A549 (cell line): ENCODE measurements around the gene CARNS1. TPM values are rescaled to one million over a fixed set of nuclear protein-coding genes. Genes with fewer than 3 reads are reported as not detected.

Source experiments
- ATAC-seq, 2 experiments: fragments of 200-7000 bp in 1 of 2; fragments of >200 bp in 1 of 2; cut with Nextera tagmentation in 1 of 2; cut with Tn5 transposase in 1 of 2; 3 replicates each; pipeline versions ENCODE4 v1.8.0 to v1.9.1; 2018 to 2020; ENCODE audit warnings: mild to moderate bottlenecking in 1 of 2, moderate library complexity in 1 of 2
- CTCF ChIA-PET: fragments of 300-600 bp; sonication (Branson Sonifier 250); formaldehyde crosslinking; extraction: SDS; loops from one replicate; lab custom pipeline; 2021; ENCODE audit warnings: antibody characterized with exemption, inconsistent platforms; lab: Yijun Ruan, JAX
- POLR2A ChIA-PET: fragments of 350-600 bp; formaldehyde crosslinking; extraction: SDS; loops from one replicate; lab custom pipeline; 2021; ENCODE audit warnings: antibody characterized with exemption, inconsistent platforms; lab: Yijun Ruan, JAX
- DNase-seq, 2 experiments: peaks; one replicate each; pipeline versions ENCODE4 v3.0.0 to v3.0.0-alpha.2; 2011 to 2016; ENCODE audit warnings: low read depth in 1 of 2, low spot score in 1 of 2
- FAIRE-seq: peaks from 2 replicates; lab custom pipeline; 2011; peaks lifted over from hg19 to GRCh38; lab: Jason Lieb, UNC
- H3K27ac ChIP-seq, 2 experiments: fragments of >200 bp; sonication (Bioruptor Twin); formaldehyde crosslinking; 3 replicates each; pipeline ENCODE4 v1.5.1; 2016 to 2017
- H3K4me1 ChIP-seq: fragments of >200 bp; sonication (Bioruptor Twin); formaldehyde crosslinking; 3 replicates; pipeline ENCODE4 v1.6.1; 2016
- H3K4me2 ChIP-seq: fragments of >200 bp; sonication (Bioruptor Twin); formaldehyde crosslinking; 3 replicates; pipeline ENCODE4 v1.6.1; 2016
- H3K4me3 ChIP-seq: fragments of >200 bp; sonication (Bioruptor Twin); formaldehyde crosslinking; 3 replicates; pipeline ENCODE4 v1.5.1; 2016
- H3K9me3 ChIP-seq: fragments of >200 bp; sonication (Bioruptor Twin); formaldehyde crosslinking; 3 replicates; pipeline ENCODE4 v1.6.1; 2016
- BHLHE40 ChIP-seq: IDR thresholded peaks from 2 replicates; pipeline ENCODE4 v1.6.1; 2012; ENCODE audit warnings: low read depth, low read length, inconsistent platforms
- CEBPB ChIP-seq, 2 experiments: fragments of >200 bp in 1 of 2; sonication (Bioruptor Twin) in 1 of 2; formaldehyde crosslinking in 1 of 2; IDR thresholded peaks; 2 replicates each; pipeline ENCODE4 v1.6.1; 2012 to 2016
- CHD2 ChIP-seq: fragments of 150-350 bp; IDR thresholded peaks from 2 replicates; pipeline ENCODE4 v1.6.1; 2014; ENCODE audit warnings: low read length; ENCODE audit not compliant: partially characterized antibody
- EHMT2 ChIP-seq: fragments of 200-600 bp; sonication (generic); IDR thresholded peaks from 2 replicates; pipeline ENCODE4 v1.6.1; 2016; ENCODE audit warnings: antibody characterized with exemption, low read depth, mild to moderate bottlenecking, moderate library complexity
- ELK1 ChIP-seq: fragments of 150-350 bp; IDR thresholded peaks from 2 replicates; pipeline ENCODE4 v1.6.1; 2014; ENCODE audit warnings: low read depth, mild to moderate bottlenecking, low read length
- HDAC2 ChIP-seq: fragments of 200-600 bp; sonication (generic); IDR thresholded peaks from 2 replicates; pipeline ENCODE4 v1.6.1; 2016
- HOXA7 ChIP-seq: fragments of 250-450 bp; sonication (Bioruptor Pico); IDR thresholded peaks from 2 replicates; pipeline ENCODE4 v1.5.0; 2020; ENCODE audit warnings: mild to moderate bottlenecking, moderate library complexity
- MAFK ChIP-seq: fragments of 450-650 bp; IDR thresholded peaks from 2 replicates; pipeline ENCODE4 v1.6.1; 2014; ENCODE audit not compliant: partially characterized antibody
- MAZ ChIP-seq: fragments of 150-350 bp; IDR thresholded peaks from 2 replicates; pipeline ENCODE4 v1.6.1; 2014; ENCODE audit warnings: antibody characterized with exemption, low read depth, low read length, borderline replicate concordance
- MYC ChIP-seq: IDR thresholded peaks from 2 replicates; pipeline ENCODE4 v1.6.1; 2012; ENCODE audit warnings: mild to moderate bottlenecking, inconsistent platforms, low read length, improper control_type of control experiment, borderline replicate concordance
- NPAS2 ChIP-seq: fragments of 250-450 bp; sonication (Bioruptor Pico); IDR thresholded peaks from 2 replicates; pipeline ENCODE4 v1.8.0; 2022; ENCODE audit warnings: mild to moderate bottlenecking, moderate library complexity, borderline replicate concordance
- PHF8 ChIP-seq: fragments of 200-600 bp; sonication (generic); IDR thresholded peaks from 2 replicates; pipeline ENCODE4 v1.6.1; 2016; ENCODE audit warnings: low read depth, mild to moderate bottlenecking, antibody characterized with exemption, moderate library complexity, borderline replicate concordance
- RAD21 ChIP-seq, 2 experiments: fragments of >200 bp in 1 of 2; sonication (Bioruptor Twin) in 1 of 2; formaldehyde crosslinking in 1 of 2; IDR thresholded peaks in 1 of 2; conservative IDR thresholded peaks in 1 of 2; 2 replicates in 1 of 2; 3 replicates in 1 of 2; pipeline ENCODE4 v1.6.1; 2012 to 2018; ENCODE audit warnings: inconsistent platforms in 1 of 2
- RCOR1 ChIP-seq: fragments of 150-350 bp; IDR thresholded peaks from 2 replicates; pipeline ENCODE4 v1.6.1; 2014; ENCODE audit warnings: antibody characterized with exemption, low read length, low read depth
- RFX5 ChIP-seq: fragments of 450-650 bp; IDR thresholded peaks from 2 replicates; pipeline ENCODE4 v1.7.1; 2014; ENCODE audit warnings: antibody characterized with exemption, mild to moderate bottlenecking, moderate library complexity
- RNF2 ChIP-seq: fragments of 200-600 bp; sonication (generic); IDR thresholded peaks from 2 replicates; pipeline ENCODE4 v1.6.1; 2016; ENCODE audit warnings: low read depth, mild to moderate bottlenecking, antibody characterized with exemption, moderate library complexity, borderline replicate concordance
- TP53 ChIP-seq: fragments of 250-450 bp; sonication (Bioruptor Pico); IDR thresholded peaks from 2 replicates; pipeline ENCODE4 v1.5.0; 2021; ENCODE audit warnings: mild to moderate bottlenecking, moderate library complexity
- ZFP36 ChIP-seq: fragments of 450-650 bp; IDR thresholded peaks from 2 replicates; pipeline ENCODE4 v1.6.1; 2014; ENCODE audit warnings: borderline replicate concordance; ENCODE audit not compliant: partially characterized antibody
- WGBS: methylation state at CpG from one replicate; pipeline ENCODE4 v1.1.6; 2017; ENCODE audit errors: missing lambda C conversion rate; 5-methylcytosine and 5-hydroxymethylcytosine counted together
- polyA plus RNA-seq, 4 experiments: library from polyadenylated mRNA; depleted of rRNA in 3 of 4; stranded (reverse); fragments of >200 nt; fragmentation: RNase III in 1 of 4; extraction: RNeasy Plus Mini Kit Qiagen cat#74134 plus additional on column Dnase treatment in 1 of 4; gene quantifications; 2 replicates in 3 of 4; 3 replicates in 1 of 4; pipeline ENCODE4 v1.2.3, GENCODE V29; 2011 to 2017
- TF ChIP-seq, protein P1 (sequence below): IDR thresholded peaks from 2 replicates; pipeline ENCODE4 v1.6.1; 2012
- TF ChIP-seq, protein P2 (sequence below): fragments of >200 bp; sonication (Bioruptor Twin); formaldehyde crosslinking; IDR thresholded peaks from 3 replicates; pipeline ENCODE4 v1.6.1; 2016
- TF ChIP-seq, protein P3 (sequence below): fragments of 450-650 bp; IDR thresholded peaks from 2 replicates; pipeline ENCODE4 v1.6.1; 2014; ENCODE audit warnings: antibody characterized with exemption

The CARNS1 gene
- polyA plus RNA-seq, 2 of the 4 experiments (the other 2 are of a cell fraction) = 0.08 to 0.10 TPM

DNA sequence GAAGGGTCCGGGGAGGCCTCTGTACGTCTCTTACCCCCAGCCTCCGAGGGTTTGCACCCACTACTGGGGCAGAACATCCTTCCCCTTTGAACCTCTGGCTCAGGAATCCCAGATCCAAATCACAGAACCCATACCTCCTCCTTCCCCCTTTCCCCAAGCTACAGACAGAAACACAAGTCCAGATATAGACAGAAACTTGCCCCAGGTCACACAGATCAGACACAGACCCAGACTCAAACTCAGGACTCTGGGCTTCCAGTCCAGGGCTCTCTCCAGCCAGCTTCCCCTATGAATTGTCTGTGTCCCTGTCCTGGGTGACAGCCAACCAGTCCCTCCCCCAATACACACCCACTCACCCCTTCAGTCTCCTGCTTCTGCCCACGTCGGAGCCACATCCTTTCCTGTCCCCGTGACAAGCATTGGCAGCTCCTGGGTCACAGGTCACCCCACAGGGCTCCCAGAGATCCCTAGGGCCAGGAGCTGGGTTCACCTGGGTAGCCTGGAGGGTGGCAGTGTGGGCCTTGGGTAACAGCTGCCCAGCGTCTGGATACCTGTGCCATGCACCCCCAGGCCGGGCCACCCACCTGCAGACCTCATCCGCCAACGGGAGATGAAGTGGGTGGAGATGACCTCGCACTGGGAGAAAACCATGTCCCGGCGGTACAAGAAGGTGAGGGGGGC lies 10.8 kb upstream of the CARNS1 start:
- CTCF ChIA-PET = interaction anchor here (0.5 to 46.2 kb wide), 6 partner anchors 9 to 58 kb away, joined by 3 to 1913 read pairs (median 20); partner anchors contain the start of genes CARNS1, CLCF1, POLD4 and RAD9A
- 89% methylated on average over 13 of the region's 13 CpGs for WGBS
- no peak for ATAC-seq
- no peak for FAIRE-seq
- TF ChIP-seq NPAS2 (CRISPR knock-in tag) = no peak
- no peak for TF ChIP-seq RAD21 (conservative IDR thresholded peaks at IDR 0.05 in 1 of 2, IDR thresholded peaks at IDR 0.05 in 1 of 2)
- no peak for TF ChIP-seq EHMT2
- TF ChIP-seq RCOR1 = no peak
- TF ChIP-seq PHF8 = no peak
- no peak for TF ChIP-seq CEBPB (IDR thresholded peaks at IDR 0.05)
- no peaks in the 10 kb centered on the region for H3K9me3 ChIP-seq
- no peak overlapping the region for H3K4me3 ChIP-seq
- POLR2A ChIA-PET = no interaction called here
- no peak overlapping the region for H3K4me2 ChIP-seq
- H3K27ac ChIP-seq = no peak overlapping the region
- no peak for DNase-seq
- peaks cover 15% of the 10 kb centered on the region for H3K4me1 ChIP-seq

DNA sequence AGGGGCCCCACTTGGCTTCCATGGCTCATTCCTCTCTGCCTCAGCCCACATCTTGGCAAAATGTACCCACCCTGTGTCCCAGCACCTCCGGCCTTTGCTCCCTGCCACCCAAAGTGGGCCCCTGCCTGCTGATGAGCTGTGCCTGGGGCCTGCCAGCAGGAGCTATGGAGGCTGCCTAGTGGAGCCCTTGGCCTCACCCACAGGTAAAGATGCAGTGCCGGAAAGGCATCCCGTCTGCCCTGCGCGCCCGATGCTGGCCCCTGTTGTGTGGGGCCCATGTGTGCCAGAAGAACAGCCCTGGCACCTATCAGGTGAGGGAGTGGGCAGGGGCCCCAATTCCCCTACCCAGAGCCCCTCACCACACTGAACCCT lies 10.3 kb upstream of the CARNS1 start:
- no peak overlapping the region for H3K4me3 ChIP-seq
- CTCF ChIA-PET = interaction anchor here (0.6 to 46.2 kb wide), 6 partner anchors 12 to 59 kb away, joined by 3 to 1913 read pairs (median 3); partner anchors contain the start of genes CLCF1, POLD4 and RAD9A
- FAIRE-seq (no peak), DNase-seq (no peak)
- no peak overlapping the region for H3K4me2 ChIP-seq
- H3K4me1 ChIP-seq = peaks cover 12% of the 10 kb centered on the region
- no peaks in the 10 kb centered on the region for H3K9me3 ChIP-seq
- H3K27ac ChIP-seq = no peak overlapping the region
- POLR2A ChIA-PET = no interaction called here
- WGBS = 79% methylated on average over 2 of the region's 6 CpGs
- no peak for TF ChIP-seq HOXA7
- TF ChIP-seq RFX5 = no peak
- no peak for TF ChIP-seq MYC
- TF ChIP-seq, all 56 proteins: peak for 0
- ATAC-seq = no peak

- Histone ChIP-seq H3K9me3 (no peaks in the 10 kb centered on the region), H3K4me3 (no peak overlapping the region), H3K27ac (no peak overlapping the region), H3K4me1 (peaks cover 6% of the 10 kb centered on the region; the same call in 2 of the 3 replicates), H3K4me2 (no peak overlapping the region)
- ChIA-PET CTCF (interaction anchor here (0.6 to 46.2 kb wide), 6 partner anchors 11 to 60 kb away, joined by 3 to 1913 read pairs (median 3); partner anchors contain the start of genes CLCF1, POLD4 and RAD9A), POLR2A (no interaction called here)
- ATAC-seq (no peak), FAIRE-seq (no peak), DNase-seq (no peak)
- whole genome bisulfite sequencing = 74% methylated on average over 8 of the region's 9 CpGs
- TF ChIP-seq HDAC2 = no peak
- no peak for TF ChIP-seq ELK1
Observed at GRCh38 chr11:67405688-67406339, 9.7 kb upstream of the CARNS1 start.

DNA sequence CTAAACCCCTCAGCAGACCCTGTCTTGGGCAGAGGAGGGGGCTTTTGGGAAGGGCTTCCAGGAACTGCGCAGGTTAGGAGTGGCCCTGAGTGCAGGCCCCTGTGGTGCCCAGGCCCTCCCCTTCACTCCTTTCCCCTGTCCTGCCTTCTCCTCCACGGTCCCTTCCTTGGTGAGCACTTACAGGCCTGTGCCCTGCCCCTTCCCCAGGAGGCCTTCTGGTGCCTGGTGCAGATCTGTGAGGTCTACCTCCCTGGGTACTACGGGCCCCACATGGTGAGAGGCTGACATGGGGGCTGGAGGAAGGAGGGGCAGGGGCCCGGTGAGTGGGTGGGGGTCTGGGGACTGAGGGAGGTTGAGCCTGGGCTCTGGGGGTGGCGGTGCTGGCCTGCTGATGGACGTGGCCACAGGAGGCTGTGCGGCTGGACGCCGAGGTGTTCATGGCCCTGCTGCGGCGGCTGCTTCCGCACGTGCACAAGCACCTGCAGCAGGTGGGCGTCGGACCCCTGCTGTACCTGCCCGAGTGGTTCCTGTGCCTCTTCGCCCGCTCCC lies 9.0 kb upstream of the CARNS1 start:
- H3K9me3 ChIP-seq = no peaks in the 10 kb centered on the region
- H3K4me1 ChIP-seq = peaks cover 6% of the 10 kb centered on the region; the same call in 2 of the 3 replicates
- no peak for ATAC-seq
- TF ChIP-seq, protein P1, sequence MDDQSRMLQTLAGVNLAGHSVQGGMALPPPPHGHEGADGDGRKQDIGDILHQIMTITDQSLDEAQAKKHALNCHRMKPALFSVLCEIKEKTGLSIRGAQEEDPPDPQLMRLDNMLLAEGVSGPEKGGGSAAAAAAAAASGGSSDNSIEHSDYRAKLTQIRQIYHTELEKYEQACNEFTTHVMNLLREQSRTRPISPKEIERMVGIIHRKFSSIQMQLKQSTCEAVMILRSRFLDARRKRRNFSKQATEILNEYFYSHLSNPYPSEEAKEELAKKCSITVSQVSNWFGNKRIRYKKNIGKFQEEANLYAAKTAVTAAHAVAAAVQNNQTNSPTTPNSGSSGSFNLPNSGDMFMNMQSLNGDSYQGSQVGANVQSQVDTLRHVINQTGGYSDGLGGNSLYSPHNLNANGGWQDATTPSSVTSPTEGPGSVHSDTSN = no peak
- TF ChIP-seq MAFK (no peak), RFX5 (no peak), HDAC2 (no peak), TP53 (CRISPR knock-in tag) (no peak), CHD2 (no peak), MAZ (no peak), RNF2 (no peak), ZFP36 (no peak), BHLHE40 (no peak)
- TF ChIP-seq, protein P2, sequence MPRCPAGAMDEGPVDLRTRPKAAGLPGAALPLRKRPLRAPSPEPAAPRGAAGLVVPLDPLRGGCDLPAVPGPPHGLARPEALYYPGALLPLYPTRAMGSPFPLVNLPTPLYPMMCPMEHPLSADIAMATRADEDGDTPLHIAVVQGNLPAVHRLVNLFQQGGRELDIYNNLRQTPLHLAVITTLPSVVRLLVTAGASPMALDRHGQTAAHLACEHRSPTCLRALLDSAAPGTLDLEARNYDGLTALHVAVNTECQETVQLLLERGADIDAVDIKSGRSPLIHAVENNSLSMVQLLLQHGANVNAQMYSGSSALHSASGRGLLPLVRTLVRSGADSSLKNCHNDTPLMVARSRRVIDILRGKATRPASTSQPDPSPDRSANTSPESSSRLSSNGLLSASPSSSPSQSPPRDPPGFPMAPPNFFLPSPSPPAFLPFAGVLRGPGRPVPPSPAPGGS = no peak
- TF ChIP-seq, protein P3, sequence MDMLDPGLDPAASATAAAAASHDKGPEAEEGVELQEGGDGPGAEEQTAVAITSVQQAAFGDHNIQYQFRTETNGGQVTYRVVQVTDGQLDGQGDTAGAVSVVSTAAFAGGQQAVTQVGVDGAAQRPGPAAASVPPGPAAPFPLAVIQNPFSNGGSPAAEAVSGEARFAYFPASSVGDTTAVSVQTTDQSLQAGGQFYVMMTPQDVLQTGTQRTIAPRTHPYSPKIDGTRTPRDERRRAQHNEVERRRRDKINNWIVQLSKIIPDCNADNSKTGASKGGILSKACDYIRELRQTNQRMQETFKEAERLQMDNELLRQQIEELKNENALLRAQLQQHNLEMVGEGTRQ = no peak
- TF ChIP-seq, all 56 proteins: peak for 0
- Histone ChIP-seq H3K4me3 (no peak overlapping the region), H3K4me2 (no peak overlapping the region), H3K27ac (0 out of 6 replicates have a peak overlapping the region, but pooled peaks of 1 of the 2 experiments have one; percentile 17)
- FAIRE-seq (no peak), DNase-seq (no peak)
- ChIA-PET CTCF (interaction anchor here (0.9 to 1.2 kb wide), 2 partner anchors 56 to 63 kb away, joined by 4 read pairs; partner anchors contain the start of gene TMEM134), POLR2A (no interaction called here)
- 85% methylated on average over 11 of the region's 18 CpGs for WGBS
